HepG2 (cell line): ENCODE results near the gene SLC7A8. TPM values are rescaled to one million over a fixed set of nuclear protein-coding genes. Genes with fewer than 3 reads are reported as not detected.

ENCODE experiments used
- CBX2 ChIP-seq, 2 experiments: fragments of 200-600 bp in 1 of 2; sonication (generic); formaldehyde crosslinking in 1 of 2; IDR thresholded peaks; 2 replicates each; pipeline versions ENCODE4 v1.7.0 to v1.8.1; 2018 to 2022; ENCODE audit warnings: low read depth in 2 of 2, low read length in 1 of 2, mild to moderate bottlenecking in 1 of 2, missing genetic modification reagents in 1 of 2
- HIVEP1 ChIP-seq: sonication (generic); formaldehyde crosslinking; IDR thresholded peaks from 2 replicates; pipeline ENCODE4 v1.4.0; 2020; ENCODE audit warnings: mild to moderate bottlenecking, missing genetic modification reagents
- ISX ChIP-seq: sonication (generic); formaldehyde crosslinking; conservative IDR thresholded peaks from 2 replicates; pipeline ENCODE4 v1.5.0; 2020; ENCODE audit warnings: missing genetic modification reagents
- MXI1 ChIP-seq: IDR thresholded peaks from 3 replicates; pipeline ENCODE4 v1.6.1; 2012; ENCODE audit warnings: low read depth, low read length, inconsistent platforms, borderline replicate concordance
- PCBP2 ChIP-seq: fragments of 200-400 bp; formaldehyde crosslinking; optimal IDR thresholded peaks from 2 replicates; pipeline ENCODE3; 2018; ENCODE audit warnings: low read length, low read depth; ENCODE audit not compliant: poor library complexity, severe bottlenecking
- SAFB2 ChIP-seq: sonication (generic); formaldehyde crosslinking; IDR thresholded peaks from 2 replicates; pipeline ENCODE4 v1.5.1; 2020; ENCODE audit warnings: missing genetic modification reagents, low read depth, mild to moderate bottlenecking, borderline replicate concordance
- SETDB1 ChIP-seq: sonication (generic); formaldehyde crosslinking; IDR thresholded peaks from 2 replicates; pipeline ENCODE4 v1.5.1; 2020; ENCODE audit warnings: missing genetic modification reagents, mild to moderate bottlenecking, borderline replicate concordance
- SMC3 ChIP-seq: IDR thresholded peaks from 2 replicates; pipeline ENCODE4 v1.6.1; 2011; ENCODE audit warnings: low read length, improper control_type of control experiment
- STAT5B ChIP-seq: sonication (generic); formaldehyde crosslinking; IDR thresholded peaks from 2 replicates; pipeline ENCODE4 v1.4.0; 2020; ENCODE audit warnings: missing genetic modification reagents
- TBP ChIP-seq: sonication (generic); formaldehyde crosslinking; IDR thresholded peaks from 2 replicates; pipeline ENCODE4 v1.5.0; 2020; ENCODE audit warnings: missing genetic modification reagents
- TERF1 ChIP-seq: sonication (generic); formaldehyde crosslinking; IDR thresholded peaks from 2 replicates; pipeline ENCODE4 v1.8.0; 2022; ENCODE audit warnings: mild to moderate bottlenecking, missing genetic modification reagents, moderate library complexity
- TOPORS ChIP-seq: sonication (generic); formaldehyde crosslinking; IDR thresholded peaks from 2 replicates; pipeline ENCODE4 v1.8.0; 2023; ENCODE audit warnings: mild to moderate bottlenecking, missing genetic modification reagents
- XRCC5 ChIP-seq: fragments of 200-400 bp; formaldehyde crosslinking; optimal IDR thresholded peaks from 2 replicates; pipeline ENCODE3; 2017; ENCODE audit warnings: mild to moderate bottlenecking, low read length
- YEATS2 ChIP-seq: sonication (generic); formaldehyde crosslinking; IDR thresholded peaks from 2 replicates; pipeline ENCODE4 v1.4.0; 2020; ENCODE audit warnings: missing genetic modification reagents, borderline replicate concordance
- ZBTB2 ChIP-seq: sonication (generic); formaldehyde crosslinking; IDR thresholded peaks from 2 replicates; pipeline ENCODE4 v1.8.0; 2022; ENCODE audit warnings: low read depth, missing genetic modification reagents
- ZBTB38 ChIP-seq: sonication (generic); formaldehyde crosslinking; IDR thresholded peaks from 2 replicates; pipeline ENCODE4 v1.5.1; 2020; ENCODE audit warnings: mild to moderate bottlenecking, missing genetic modification reagents
- ZFP91 ChIP-seq: sonication (generic); formaldehyde crosslinking; IDR thresholded peaks from 2 replicates; pipeline ENCODE4 v1.9.0; 2022; ENCODE audit warnings: missing genetic modification reagents, mild to moderate bottlenecking, borderline replicate concordance
- ZNF235 ChIP-seq: sonication (generic); formaldehyde crosslinking; IDR thresholded peaks from 2 replicates; pipeline ENCODE4 v1.8.1; 2023; ENCODE audit warnings: mild to moderate bottlenecking, missing genetic modification reagents, borderline replicate concordance
- ZNF574 ChIP-seq: sonication (generic); formaldehyde crosslinking; IDR thresholded peaks from 2 replicates; pipeline ENCODE4 v1.4.0; 2020; ENCODE audit warnings: missing genetic modification reagents
- ZNF772 ChIP-seq: sonication (generic); formaldehyde crosslinking; IDR thresholded peaks from 2 replicates; pipeline ENCODE4 v1.5.0; 2020; ENCODE audit warnings: mild to moderate bottlenecking, missing genetic modification reagents
- ZUFSP ChIP-seq: sonication (generic); formaldehyde crosslinking; IDR thresholded peaks from 2 replicates; pipeline ENCODE4 v1.9.0; 2021; ENCODE audit warnings: missing genetic modification reagents, mild to moderate bottlenecking, borderline replicate concordance
- polyA plus RNA-seq, 8 experiments: library from polyadenylated mRNA; depleted of rRNA in 3 of 8; stranded (reverse) in 7 of 8; unstranded in 1 of 8; fragments of >200 nt; fragmentation: Illumina TruSeq in 4 of 8; extraction: Trizol in 4 of 8; gene quantifications; 2 replicates each; pipeline versions ENCODE4 v1.2.1 to v1.2.3, GENCODE V29; 2011 to 2016; ENCODE audit warnings: low read depth in 4 of 8, missing spikeins in 1 of 8, mixed read lengths in 1 of 8; ENCODE audit not compliant: insufficient read depth in 1 of 8
- total RNA-seq, 5 experiments: library from RNA; depleted of rRNA; stranded (reverse); fragments of >200 nt; fragmentation: Illumina TruSeq; extraction: Trizol; gene quantifications; 2 replicates each; pipeline ENCODE4 v1.2.3, GENCODE V29; 2016; ENCODE audit warnings: low read depth in 1 of 5

Gene SLC7A8
- total and polyA plus RNA-seq, 2 of the 13 experiments (the other 11 are each of a cell fraction or from before 2014, with no cell fraction given) = 0.25 TPM; not detected in 1

GRCh38 chr14:23094666-23095195 lies 88.7 kb downstream of the SLC7A8 start, which contains the start of gene ACIN1 (continued):
- TF ChIP-seq ZUFSP (no peak), XRCC5 (peak; percentile 78), ZFP91 (CRISPR knock-in tag) (peak; percentile 98), ZNF574 (CRISPR knock-in tag) (peak; percentile 83), STAT5B (peak; percentile 90; the same call in 1 of the 2 replicates), TBP (CRISPR knock-in tag) (peak; percentile 95; the same call in 1 of the 2 replicates), PCBP2 (no peak), ZBTB2 (CRISPR knock-in tag) (no peak), SMC3 (no peak), ZBTB38 (CRISPR knock-in tag) (peak; percentile 97), SETDB1 (CRISPR knock-in tag) (no peak), MXI1 (peak; percentile 66; the same call in 1 of the 3 replicates), TOPORS (CRISPR knock-in tag) (peak; percentile 99), SAFB2 (CRISPR knock-in tag) (peak; percentile 99), ZNF235 (CRISPR knock-in tag) (peak; percentile 99; the same call in 1 of the 2 replicates), HIVEP1 (CRISPR knock-in tag) (peak; percentile 98), CBX2 (IDR thresholded peaks at IDR 0.05; ENCODE audit: low read depth, low read length) (no peak), CBX2 (CRISPR knock-in tag; IDR thresholded peaks at IDR 0.05; ENCODE audit: low read depth) (peak; percentile 91; the same call in 1 of the 2 replicates), YEATS2 (CRISPR knock-in tag) (no peak; the same call in 1 of the 2 replicates), TERF1 (CRISPR knock-in tag) (peak; percentile 97; the same call in 1 of the 2 replicates), ISX (CRISPR knock-in tag) (peak; percentile 96), ZNF772 (CRISPR knock-in tag) (peak; percentile 100)
